Activated CD8-positive, alpha-beta memory T cell treated with anti-CD3 and anti-CD28 coated beads for 36 hours (primary cell): ENCODE results near the gene NBAS. TPM values are rescaled to one million over a fixed set of nuclear protein-coding genes. Genes with fewer than 3 reads are reported as not detected.
"Not testable (repeated sequence)": the region's sequence is repeated elsewhere in the genome, so short reads cannot be mapped to it uniquely, and the experiment has no call there.

Source experiments
- CTCF ChIA-PET: fragments of 350-600 bp; sonication (Branson Sonifier 250); formaldehyde crosslinking; loops from one replicate; lab custom pipeline; 2021; ENCODE audit warnings: antibody characterized with exemption; lab: Charles Lee
- POLR2A ChIA-PET: fragments of 350-600 bp; sonication (Branson Sonifier 250); formaldehyde crosslinking; loops from one replicate; lab custom pipeline; 2021; ENCODE audit warnings: antibody characterized with exemption; lab: Charles Lee
- total RNA-seq, 2 experiments: library from RNA; stranded (reverse); gene quantifications; one replicate each; pipeline ENCODE4 v1.2.3, GENCODE V29; 2021

Gene NBAS
- total RNA-seq, 2 experiments from 2014 or later = 34.7 to 37.1 TPM

DNA sequence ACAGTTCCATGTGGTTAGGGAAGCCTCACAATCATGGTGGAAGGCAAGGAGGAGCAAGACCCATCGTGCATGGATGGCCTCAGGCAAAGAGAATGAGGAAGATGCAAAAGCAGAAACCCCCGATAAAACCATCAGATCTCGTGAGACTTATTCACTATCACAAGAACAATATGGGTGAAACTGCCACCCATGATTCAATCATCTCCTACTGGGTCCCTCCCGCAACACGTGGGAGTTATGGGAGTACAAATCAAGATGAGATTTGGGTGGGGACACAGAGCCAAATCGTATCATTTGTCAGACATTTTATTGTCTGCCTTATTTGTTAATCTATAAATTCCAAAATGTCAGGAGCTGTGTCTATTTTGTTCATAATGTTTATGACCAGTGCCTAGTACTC, 17.6 kb downstream of the NBAS start:
- CTCF ChIA-PET = no interaction called here
- POLR2A ChIA-PET = no interaction called here

DNA sequence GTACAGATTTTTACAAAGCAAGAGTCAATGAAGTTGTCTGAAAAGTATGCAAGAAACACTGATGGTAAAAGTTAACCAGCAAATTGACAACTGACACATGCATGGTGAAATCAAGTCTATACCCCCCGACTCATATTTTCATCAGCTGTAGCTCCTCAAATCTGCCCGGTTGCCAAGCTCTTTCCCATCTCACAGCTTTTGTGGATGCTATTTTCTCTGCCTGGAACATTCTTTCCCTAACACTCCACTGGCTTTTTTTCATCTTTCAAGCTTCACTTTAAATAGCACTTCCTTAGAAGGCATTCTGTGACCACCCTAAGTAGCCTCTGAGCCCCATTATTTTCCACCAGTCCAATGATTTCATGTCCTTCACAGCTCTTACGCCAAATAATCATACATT, 18.1 kb downstream of the NBAS start:
- POLR2A ChIA-PET = no interaction called here
- CTCF ChIA-PET = no interaction called here

DNA sequence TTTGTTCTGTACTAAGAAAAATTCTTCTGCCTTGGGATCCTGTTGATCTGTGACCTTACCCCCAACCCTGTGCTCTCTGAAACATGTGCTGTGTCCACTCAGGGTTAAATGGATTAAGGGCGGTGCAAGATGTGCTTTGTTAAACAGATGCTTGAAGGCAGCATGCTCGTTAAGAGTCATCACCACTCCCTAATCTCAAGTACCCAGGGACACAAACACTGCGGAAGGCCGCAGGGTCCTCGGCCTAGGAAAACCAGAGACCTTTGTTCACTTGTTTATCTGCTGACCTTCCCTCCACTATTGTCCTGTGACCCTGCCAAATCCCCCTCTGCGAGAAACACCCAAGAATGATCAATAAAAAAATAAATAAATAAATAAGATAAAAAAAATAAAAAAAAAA, 18.9 kb downstream of the NBAS start:
- POLR2A ChIA-PET, CTCF ChIA-PET: not testable (repeated sequence)

DNA sequence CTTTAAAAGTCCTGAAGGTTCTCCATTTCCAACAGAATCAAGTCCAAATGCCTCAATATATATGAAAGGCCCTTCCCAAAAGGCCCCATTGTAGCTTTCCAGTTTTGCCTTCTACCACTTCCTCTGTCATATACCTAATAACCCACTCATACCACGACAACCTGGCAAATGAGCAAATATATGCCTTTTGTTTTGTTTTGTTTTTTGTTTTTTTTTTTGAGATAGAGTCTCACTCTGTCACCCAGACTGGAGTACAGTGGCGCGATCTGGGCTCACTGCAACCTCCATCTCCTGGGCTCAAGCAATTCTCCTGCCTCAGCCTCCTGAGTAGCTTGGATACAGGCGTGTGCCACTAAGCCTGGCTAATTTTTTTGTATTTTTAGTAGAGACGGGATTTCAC, 20.6 kb downstream of the NBAS start:
- POLR2A ChIA-PET, CTCF ChIA-PET: not testable (repeated sequence)

DNA sequence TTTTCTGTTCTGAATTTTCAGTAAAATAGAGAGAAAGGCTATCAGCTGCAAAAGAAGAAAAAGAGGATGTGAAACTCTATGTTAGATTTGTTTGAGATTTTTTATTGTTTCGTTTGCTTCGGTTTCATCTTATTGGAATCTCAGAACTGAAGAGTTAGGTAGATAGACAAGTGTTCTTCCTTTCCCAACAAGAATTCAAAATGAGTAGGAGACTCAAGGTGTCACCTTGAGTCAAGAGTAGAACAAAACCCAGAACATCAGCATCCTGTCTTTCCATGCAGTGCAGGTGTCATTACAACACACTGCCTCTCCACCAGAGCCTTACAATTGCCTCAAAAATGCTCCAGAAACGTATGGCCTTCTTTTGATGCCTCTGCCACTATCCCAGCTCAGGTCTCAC, 21.1 kb downstream of the NBAS start:
- ChIA-PET CTCF (no interaction called here), POLR2A (no interaction called here)

DNA sequence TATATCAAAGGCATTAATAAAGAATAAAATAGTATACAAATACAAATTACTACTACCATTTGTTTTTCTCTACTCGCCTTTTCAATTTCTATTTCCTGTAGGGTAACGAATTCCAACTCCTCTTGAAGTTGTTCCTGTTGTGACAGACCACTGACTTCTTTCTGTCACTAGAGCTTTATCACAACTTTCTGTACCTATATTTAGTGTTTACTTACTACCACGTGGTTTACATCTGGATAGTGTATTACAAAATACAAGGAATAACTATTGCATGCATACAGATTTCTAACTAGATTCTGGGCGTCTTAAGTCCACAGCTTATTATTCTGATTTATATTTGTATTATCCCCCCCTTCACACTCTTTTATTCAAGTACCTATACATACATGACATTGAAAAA, 22.3 kb downstream of the NBAS start:
- ChIA-PET POLR2A (no interaction called here), CTCF (no interaction called here)

DNA sequence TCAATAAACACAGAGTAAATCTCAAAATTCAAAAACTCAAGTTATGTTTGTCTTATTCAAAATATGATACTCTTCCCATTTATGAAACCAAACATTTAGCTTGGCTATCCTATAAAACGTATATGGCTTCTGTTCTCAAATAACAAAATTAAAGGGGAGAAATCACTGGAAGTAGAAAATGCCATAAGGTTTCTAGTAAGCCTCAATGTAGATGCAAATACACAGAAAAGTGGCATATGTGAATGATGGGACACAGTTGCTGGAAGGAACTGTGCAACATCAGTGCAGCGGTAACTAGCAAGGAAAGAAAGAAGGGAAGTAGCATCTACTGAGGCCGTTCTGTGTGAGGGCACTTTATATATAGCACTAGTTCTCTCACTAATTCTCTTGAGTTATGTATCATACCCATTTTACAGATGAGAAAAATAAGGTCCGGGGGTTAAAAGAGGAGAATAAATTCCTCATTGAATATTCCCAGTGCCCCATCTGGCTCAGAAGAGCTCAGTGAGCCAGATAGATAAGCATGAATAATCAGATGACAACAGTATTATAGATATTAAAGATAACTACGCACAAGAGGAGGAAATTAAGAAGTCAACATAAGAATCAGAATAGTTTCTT, 27.2 kb downstream of the NBAS start:
- CTCF ChIA-PET = no interaction called here
- POLR2A ChIA-PET = no interaction called here

DNA sequence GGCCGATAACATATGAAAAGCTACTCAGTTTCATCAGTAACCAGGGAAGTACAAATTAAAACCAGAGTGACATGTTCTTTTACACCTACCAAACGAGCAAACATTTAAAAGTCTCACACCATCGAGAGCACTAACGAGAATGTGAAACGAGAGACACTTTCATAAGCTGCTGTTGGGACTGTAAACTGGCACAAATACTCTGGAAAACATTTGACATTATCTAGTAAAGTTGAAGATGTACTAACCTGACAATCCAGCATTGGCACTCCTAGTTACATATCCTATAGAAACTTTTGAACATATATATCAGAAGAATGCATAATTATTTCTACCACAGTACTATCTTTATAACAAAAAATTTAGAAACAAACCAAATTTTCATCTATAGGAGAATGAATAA, 28.1 kb downstream of the NBAS start:
- ChIA-PET CTCF (interaction anchor here (0.7 kb wide), 1 partner anchor 43 kb away, joined by 3 read pairs; no protein-coding TSS in a partner anchor), POLR2A (no interaction called here)

DNA sequence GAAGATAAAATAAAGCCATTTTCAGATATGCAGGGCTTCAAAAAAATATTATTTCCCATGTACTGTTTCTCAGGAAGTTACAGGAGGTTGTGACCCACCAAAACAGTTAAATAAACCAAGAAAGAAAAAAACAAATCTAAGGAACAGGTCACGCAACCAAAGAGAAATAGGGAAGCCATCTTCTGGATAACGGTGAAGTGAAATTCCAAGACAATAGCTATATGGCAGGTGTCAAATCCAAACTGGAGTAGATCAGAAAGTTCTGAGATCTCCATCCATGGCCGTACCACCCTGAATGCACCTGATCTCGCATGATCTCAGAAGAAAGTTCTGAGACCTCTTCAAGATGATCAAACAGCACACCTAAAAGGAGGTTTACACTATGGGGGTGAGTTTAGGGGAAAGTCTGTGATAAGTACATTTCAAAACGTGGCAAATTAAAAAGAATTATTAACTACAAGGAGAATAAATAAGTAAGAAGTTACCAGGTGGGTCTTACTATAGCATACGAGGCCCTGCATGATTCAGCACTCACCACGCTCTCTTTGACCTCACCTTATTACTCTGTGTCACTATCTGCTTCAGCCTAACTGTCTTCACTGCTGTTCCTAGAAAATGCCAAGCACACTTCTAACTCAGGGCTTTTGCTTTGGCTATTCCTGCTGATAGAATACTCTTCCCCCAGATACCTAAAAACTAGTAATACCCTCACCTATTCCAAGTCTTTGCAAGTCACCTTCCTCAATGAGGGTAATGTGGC, 29.9 kb downstream of the NBAS start:
- CTCF ChIA-PET = no interaction called here
- POLR2A ChIA-PET = no interaction called here

DNA sequence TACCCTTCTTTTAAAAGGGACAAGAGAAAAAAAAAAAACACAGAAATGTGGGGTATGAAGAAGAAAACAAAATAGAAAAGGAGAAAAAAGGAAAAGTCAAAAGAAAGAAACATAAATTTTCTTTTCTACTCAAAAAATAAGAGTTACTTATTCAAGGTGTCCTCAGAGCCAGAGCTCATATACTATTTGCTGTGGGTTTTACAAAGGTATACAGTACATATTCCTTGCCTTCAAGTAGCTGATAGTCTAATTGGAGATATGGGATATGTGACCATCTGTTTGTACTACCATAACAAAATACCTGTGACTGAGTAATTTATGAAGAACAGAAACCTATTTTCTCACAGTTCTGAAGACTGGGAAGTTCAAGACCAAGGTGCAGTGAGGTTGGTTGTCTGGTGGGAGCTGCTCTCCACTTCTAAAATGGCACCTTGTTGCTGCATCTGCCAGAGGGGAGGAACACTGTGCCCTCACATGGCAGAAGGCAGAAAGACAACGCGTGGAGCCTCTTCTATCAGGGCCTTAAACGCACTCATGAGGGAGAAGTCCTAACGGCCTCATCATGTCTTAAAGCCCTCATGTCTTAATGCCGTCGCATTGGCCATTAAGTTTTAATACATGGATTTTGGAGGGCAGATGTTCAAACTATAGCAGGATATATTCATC, 33.9 kb downstream of the NBAS start:
- CTCF ChIA-PET = no interaction called here

DNA sequence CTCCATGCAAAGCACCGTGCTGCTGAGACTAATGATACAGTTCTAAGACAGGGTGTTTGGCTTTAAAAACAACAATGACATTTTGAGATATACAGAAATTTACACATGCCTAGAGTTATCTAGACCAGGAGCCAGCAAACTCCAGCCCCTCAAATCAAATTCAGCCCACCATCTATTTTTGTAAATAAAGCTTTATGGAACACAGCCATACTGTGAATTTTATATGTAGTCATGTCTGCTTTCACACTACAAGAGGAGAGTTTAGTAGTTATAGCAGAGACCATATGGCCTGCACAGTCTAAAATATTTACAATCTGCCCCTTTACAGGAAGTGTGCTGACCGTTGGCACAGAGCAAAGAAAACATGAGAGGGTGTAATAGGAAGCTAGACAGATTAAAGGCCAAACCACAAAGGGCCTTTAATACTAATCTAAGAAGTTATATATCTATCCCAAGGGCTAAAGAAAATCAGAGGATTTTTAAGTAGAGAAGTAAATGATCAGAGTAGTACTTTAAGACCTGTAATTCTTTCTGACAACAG, 39.4 kb downstream of the NBAS start:
- ChIA-PET POLR2A (no interaction called here), CTCF (no interaction called here)

More for the DNA sequence above, 33.9 kb downstream of the NBAS start:
- POLR2A ChIA-PET = no interaction called here

DNA sequence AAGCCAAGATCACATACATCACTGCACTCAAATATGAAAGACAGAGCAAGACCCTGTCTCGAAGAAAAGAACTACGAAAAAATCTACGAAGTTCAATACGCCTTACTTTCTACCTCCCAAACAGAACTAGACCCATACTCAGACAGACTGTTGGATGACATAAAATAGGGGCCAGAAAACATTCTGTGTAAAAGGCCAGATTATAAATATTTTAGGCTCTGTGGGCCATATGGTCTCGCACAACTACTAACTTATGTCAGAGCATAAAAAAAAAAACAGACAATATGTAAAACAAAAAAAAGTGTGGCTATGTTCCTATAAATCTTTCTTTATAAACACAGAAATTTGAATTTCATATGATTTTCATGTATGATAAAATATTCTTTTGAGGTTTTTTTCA, 40.8 kb downstream of the NBAS start:
- POLR2A ChIA-PET = no interaction called here
- CTCF ChIA-PET = interaction anchor here (0.7 kb wide), 1 partner anchor 13 kb away, joined by 3 read pairs; no protein-coding TSS in a partner anchor

DNA sequence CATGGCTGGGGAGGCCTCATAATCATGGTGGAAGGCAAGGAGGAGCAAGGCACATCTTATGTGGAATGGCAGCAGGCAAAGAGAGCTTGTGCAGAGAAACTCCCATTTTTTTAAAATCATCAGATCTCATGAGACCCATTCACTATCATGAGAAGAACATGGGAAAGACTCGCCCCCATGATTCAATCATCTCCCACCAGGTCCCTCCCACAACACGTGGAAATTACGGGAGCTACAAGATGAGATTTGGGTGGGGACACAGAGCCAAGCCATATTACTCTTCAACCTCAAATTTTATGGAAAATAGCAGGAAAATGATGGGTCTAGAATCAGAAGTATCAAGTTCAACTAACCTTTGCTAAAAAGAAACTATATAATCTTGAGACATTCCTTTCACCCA, 42.4 kb downstream of the NBAS start:
- POLR2A ChIA-PET = not testable (repeated sequence)

DNA sequence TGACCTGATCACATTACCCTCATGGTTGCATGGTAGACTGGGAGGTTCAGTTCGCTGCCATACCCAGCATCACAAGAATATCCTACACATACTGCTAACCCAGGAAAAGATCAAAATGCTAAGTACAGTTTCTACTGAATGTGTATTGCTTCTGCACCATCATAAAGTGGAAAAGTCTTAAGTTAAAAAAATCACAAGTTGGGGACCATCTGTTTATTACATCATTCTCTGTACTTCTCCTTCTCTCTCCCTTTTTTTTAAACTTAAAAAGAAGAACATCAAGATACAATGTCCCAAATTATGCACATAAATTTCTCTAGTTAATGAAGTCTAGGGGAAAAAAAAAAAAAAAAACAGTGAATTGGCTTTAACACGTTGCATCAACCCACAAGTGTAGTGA, 43.3 kb downstream of the NBAS start:
- ChIA-PET POLR2A (no interaction called here), CTCF (no interaction called here)

More for the DNA sequence above, 42.4 kb downstream of the NBAS start:
- CTCF ChIA-PET = not testable (repeated sequence)

DNA sequence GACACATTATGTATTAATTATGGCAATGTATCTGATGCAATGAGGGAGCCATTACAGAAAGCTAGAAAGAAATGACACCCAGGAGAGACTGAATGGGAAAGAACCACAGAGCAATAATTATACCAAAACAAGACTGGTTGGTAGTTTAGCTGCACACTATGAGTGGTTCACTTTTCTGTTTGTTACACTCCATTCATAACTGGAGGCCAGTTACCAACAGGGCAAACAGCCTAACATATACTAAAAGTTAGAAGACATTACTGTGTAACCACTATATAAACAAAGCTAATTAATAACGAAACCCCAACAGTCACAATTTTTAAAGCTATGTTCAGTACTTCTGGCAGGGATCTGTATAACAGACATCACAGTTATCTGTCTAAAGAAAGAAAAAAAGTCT, 49.4 kb downstream of the NBAS start:
- CTCF ChIA-PET = no interaction called here
- POLR2A ChIA-PET = no interaction called here

DNA sequence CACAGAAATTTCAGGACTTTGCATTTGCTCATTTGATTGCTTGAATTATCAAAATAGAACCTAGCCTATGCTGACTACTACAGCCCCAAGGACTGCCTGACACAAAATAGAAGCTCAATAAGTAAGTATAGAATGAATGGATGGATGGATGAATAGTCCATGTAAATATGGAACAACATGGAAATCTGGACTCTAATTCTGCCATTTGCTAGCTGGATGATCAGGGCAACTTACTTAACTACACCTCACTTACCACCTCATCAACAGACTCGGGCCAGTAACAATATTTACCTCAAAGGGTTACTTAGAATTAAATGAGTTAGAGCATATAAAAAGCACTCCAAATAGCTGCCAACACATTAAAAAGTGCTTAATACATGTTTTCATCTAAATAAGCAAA, 50.6 kb downstream of the NBAS start:
- CTCF ChIA-PET = no interaction called here
- POLR2A ChIA-PET = no interaction called here

DNA sequence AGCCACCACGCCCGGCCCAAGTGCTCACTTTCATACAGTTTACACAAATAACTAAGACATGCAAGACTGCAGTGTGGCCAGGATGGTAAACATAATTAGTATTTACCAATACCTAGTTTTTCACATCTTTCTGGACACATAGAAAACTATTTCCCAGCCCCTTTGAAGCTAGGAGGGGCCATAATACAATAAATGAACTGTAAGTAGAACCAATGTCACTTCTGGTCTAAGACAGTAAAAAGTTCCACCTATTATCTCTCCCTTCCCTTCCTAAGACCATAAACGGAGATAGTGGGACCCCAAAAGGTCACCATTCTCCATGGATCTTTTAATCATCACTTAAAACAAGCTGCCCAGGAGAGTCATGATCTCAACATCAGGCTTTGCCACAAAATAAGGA, 51.0 kb downstream of the NBAS start:
- ChIA-PET CTCF (no interaction called here), POLR2A (no interaction called here)

DNA sequence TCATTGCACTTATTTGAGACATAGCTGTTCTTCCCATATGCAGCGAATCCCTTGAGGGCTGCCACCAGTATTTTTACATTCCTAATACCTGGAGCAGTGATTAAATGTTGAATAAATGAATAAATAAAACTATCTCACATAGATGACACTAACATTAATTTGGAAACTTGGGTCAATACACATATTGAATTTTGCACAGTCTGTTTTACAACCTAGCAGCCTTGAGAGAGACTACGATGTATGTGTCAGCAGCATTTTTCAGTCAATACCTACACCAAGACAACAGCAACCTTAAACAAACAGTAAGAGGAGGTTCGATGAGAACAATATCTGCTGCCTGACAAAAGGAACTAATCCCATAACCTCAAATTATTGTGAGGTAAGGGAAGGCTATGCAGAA, 53.4 kb downstream of the NBAS start:
- ChIA-PET POLR2A (no interaction called here), CTCF (no interaction called here)

DNA sequence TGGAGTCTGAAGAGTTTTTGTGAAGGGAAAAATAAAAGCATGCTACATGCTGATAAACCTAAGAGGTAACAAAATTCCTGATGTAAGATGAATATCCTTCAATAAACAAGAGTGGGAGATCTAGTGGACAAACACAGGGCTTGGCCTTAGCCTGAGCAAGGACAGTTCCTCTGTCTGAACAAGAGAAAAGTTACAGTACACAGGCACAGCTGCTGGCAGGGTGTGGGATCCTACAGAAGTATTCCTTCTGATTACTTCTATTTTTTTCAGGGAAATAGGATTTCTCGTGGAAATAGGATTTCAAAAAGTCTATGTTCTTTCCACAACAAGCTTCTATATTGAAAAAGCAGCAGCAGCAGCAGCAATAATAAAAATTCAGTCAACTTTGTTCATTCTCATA, 54.1 kb downstream of the NBAS start:
- CTCF ChIA-PET = interaction anchor here (0.8 kb wide), 1 partner anchor 13 kb away, joined by 3 read pairs; no protein-coding TSS in a partner anchor
- POLR2A ChIA-PET = no interaction called here

DNA sequence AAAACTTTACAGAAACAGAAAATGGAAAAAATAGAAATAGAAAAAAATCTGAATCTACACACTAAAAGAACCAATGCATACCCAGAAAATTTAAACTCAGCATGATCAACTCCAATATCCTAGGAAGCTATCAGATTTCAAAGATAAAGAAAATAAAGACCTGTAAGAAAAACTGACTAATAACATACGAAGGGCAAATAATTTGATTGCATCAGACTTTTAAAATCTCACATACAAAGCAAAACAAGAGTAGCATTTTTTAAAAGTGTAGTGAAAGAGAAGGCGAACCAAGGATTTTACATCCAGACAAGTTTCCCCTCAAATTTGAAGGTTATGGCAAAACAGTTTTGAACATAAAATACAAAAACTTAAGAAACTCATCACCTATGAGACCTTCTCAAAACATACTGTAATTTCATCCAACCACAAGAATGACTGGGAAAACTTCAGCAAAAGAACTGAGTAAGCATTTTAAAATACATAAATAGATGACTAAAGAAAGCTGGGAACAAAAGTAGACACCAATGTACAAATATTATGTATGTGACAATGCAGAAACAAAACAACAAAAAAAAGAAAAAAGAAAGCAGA, 54.8 kb downstream of the NBAS start:
- ChIA-PET CTCF (interaction anchor here (0.8 kb wide), 1 partner anchor 14 kb away, joined by 3 read pairs; no protein-coding TSS in a partner anchor), POLR2A (no interaction called here)
